Stimulated activated CD4-positive, alpha-beta T cell treated with anti-CD3 and anti-CD28 coated beads, Interleukin-15, amount 100 ng/mL, for 48 hours (primary cell): Measurements from ENCODE around the gene ZNF319.
A peak's percentile ranks its signal among the peaks of the same experiment; 100 is the strongest.

Source experiments
- DNase-seq, 2 donors: peaks; one replicate each; pipeline ENCODE4 v3.0.0-alpha.2; 2020; ENCODE audit warnings: low read depth in 2 of 2

ZNF319 gene

GRCh38 chr16:57999971-58000705 lies at the start of gene ZNF319:
Gene ZNF319, minus strand, starts transcription at chr16:58000672. Its CDS starts 2,407 bp downstream, at chr16:57998265.
- peak in 1 of 2 donors; percentile 4 for DNase-seq

GRCh38 chr16:58049232-58050185 lies 49.0 kb upstream of the ZNF319 start:
- no peak for DNase-seq

- no peak for DNase-seq
These were observed 48.2 kb upstream of the ZNF319 start for GRCh38 chr16:58048494-58049231.

GRCh38 chr16:58047557-58048348 lies 47.3 kb upstream of the ZNF319 start:
- DNase-seq = no peak

GRCh38 chr16:58046936-58047335 lies 46.5 kb upstream of the ZNF319 start:
- DNase-seq = no peak

GRCh38 chr16:58046054-58046881 lies 45.8 kb upstream of the ZNF319 start:
- no peak for DNase-seq

- no peak for DNase-seq
These were observed 44.6 kb upstream of the ZNF319 start for GRCh38 chr16:58045096-58045495.

GRCh38 chr16:58044266-58045019 lies 44.0 kb upstream of the ZNF319 start:
- no peak for DNase-seq

GRCh38 chr16:58043571-58044155 lies 43.2 kb upstream of the ZNF319 start:
- DNase-seq = no peak

- no peak for DNase-seq
These were observed 42.5 kb upstream of the ZNF319 start for GRCh38 chr16:58042886-58043515.

GRCh38 chr16:58042001-58042885 lies 41.8 kb upstream of the ZNF319 start:
- DNase-seq = no peak

- no peak for DNase-seq
These were observed 41.1 kb upstream of the ZNF319 start for GRCh38 chr16:58041628-58041955.

- DNase-seq = no peak
These were observed 40.6 kb upstream of the ZNF319 start for GRCh38 chr16:58040945-58041627.

GRCh38 chr16:58040496-58040846 lies 40.0 kb upstream of the ZNF319 start:
- no peak for DNase-seq

GRCh38 chr16:58039829-58040495 lies 39.5 kb upstream of the ZNF319 start:
- DNase-seq = no peak

GRCh38 chr16:58038219-58038641 lies 37.8 kb upstream of the ZNF319 start:
- no peak for DNase-seq
